ENCODE data around the gene DNAJA4. TPM values are rescaled to one million over a fixed set of nuclear protein-coding genes. Genes with fewer than 3 reads are reported as not detected.

DNAJA4 gene
- total RNA-seq, 2 experiments from 2014 or later, result 47.0 to 48.5 TPM

DNA sequence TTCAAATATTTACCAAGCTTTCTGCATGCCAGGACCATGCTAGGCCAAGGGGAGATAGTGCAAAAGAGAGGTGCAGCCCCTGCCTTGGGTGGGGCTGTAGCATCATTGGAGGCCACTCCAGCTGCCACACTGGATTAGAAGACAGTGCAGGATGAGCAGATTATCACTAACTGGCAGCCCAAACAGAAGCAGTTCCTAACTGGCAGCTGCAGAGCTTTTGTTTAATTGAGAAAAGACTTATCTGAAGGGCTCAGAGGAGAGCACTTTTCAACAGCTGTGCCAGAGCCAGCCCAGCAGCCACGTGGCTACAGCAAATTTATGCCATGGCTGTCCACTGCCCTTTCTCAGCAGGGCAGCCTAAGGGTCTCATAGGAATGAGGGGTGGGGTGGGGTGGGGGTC, 16.5 kb upstream of the DNAJA4 start:
- DNase-seq, result no peak
- no peaks in the 10 kb centered on the region for H3K9me3 Mint-ChIP-seq
- no peaks in the 10 kb centered on the region for H3K4me1 Mint-ChIP-seq (ENCODE audit: low read depth)
- no peak overlapping the region for H3K4me3 Mint-ChIP-seq
- intact Hi-C loops (cut with DNase I, micrococcal nuclease), result no loop called here
- no peak overlapping the region for H3K27ac Mint-ChIP-seq
- no peaks in the 10 kb centered on the region for H3K27me3 Mint-ChIP-seq
- Histone ChIP-seq H3K27ac (ENCODE audit: low read depth in 1 of 2, low read length in 2 of 2) (no peak overlapping the region), H3K9me3 (ENCODE audit: control insufficient read depth in 1 of 2, insufficient read depth in 1 of 2, low read length in 2 of 2) (no peaks in the 10 kb centered on the region), H3K4me3 (ENCODE audit: low read length) (no peak overlapping the region), H3K4me1 (ENCODE audit: insufficient read depth, low read length) (no peaks in the 10 kb centered on the region), H3K27me3 (ENCODE audit: control insufficient read depth in 1 of 2, insufficient read depth in 2 of 2, low read length in 2 of 2) (no peaks in the 10 kb centered on the region), H3K36me3 (ENCODE audit: insufficient read depth, low read length) (no peaks in the 10 kb centered on the region)
- no peak for ATAC-seq (ENCODE audit: poor library complexity)
- H3K36me3 Mint-ChIP-seq (ENCODE audit: low read depth), result no peaks in the 10 kb centered on the region
- TF ChIP-seq, protein P1, sequence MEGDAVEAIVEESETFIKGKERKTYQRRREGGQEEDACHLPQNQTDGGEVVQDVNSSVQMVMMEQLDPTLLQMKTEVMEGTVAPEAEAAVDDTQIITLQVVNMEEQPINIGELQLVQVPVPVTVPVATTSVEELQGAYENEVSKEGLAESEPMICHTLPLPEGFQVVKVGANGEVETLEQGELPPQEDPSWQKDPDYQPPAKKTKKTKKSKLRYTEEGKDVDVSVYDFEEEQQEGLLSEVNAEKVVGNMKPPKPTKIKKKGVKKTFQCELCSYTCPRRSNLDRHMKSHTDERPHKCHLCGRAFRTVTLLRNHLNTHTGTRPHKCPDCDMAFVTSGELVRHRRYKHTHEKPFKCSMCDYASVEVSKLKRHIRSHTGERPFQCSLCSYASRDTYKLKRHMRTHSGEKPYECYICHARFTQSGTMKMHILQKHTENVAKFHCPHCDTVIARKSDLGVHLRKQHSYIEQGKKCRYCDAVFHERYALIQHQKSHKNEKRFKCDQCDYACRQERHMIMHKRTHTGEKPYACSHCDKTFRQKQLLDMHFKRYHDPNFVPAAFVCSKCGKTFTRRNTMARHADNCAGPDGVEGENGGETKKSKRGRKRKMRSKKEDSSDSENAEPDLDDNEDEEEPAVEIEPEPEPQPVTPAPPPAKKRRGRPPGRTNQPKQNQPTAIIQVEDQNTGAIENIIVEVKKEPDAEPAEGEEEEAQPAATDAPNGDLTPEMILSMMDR (IDR thresholded peaks at IDR 0.05), result no peak
- ChIA-PET POLR2A (no interaction called here), CTCF (no interaction called here)

DNA sequence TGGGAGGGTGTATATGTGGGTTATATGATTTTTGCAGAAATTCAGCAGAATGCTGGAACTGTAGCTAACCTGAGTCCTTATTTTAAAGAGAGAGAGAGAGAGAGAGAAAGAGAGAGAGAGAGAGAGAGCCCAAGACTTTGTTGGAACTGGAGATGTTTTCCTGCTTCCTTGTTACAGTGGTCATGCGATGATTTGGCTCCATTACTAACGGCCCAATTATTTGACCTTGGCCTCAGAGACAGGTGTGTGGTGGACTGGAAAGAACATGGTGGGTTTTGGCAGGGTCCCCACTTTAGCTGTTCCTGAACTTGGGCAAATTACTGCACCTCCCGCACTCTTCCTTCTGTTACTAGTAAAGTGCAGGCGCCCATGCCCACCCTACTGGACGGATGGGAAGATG, 15.2 kb upstream of the DNAJA4 start:
- no peak overlapping the region for H3K4me3 Mint-ChIP-seq
- H3K27ac Mint-ChIP-seq, result no peak overlapping the region
- DNase-seq, result no peak
- H3K27me3 Mint-ChIP-seq, result no peaks in the 10 kb centered on the region
- H3K9me3 Mint-ChIP-seq, result no peaks in the 10 kb centered on the region
- intact Hi-C loops (cut with DNase I, micrococcal nuclease), result no loop called here
- Histone ChIP-seq H3K4me3 (ENCODE audit: low read length) (no peak overlapping the region), H3K36me3 (ENCODE audit: insufficient read depth, low read length) (no peaks in the 10 kb centered on the region), H3K9me3 (ENCODE audit: control insufficient read depth in 1 of 2, insufficient read depth in 1 of 2, low read length in 2 of 2) (no peaks in the 10 kb centered on the region), H3K27ac (ENCODE audit: low read depth in 1 of 2, low read length in 2 of 2) (no peak overlapping the region), H3K4me1 (ENCODE audit: insufficient read depth, low read length) (no peaks in the 10 kb centered on the region), H3K27me3 (ENCODE audit: control insufficient read depth in 1 of 2, insufficient read depth in 2 of 2, low read length in 2 of 2) (no peaks in the 10 kb centered on the region)
- ChIA-PET POLR2A (no interaction called here), CTCF (no interaction called here)
- TF ChIP-seq, protein P1 (IDR thresholded peaks at IDR 0.05), result no peak
- H3K4me1 Mint-ChIP-seq (ENCODE audit: low read depth), result no peaks in the 10 kb centered on the region
- H3K36me3 Mint-ChIP-seq (ENCODE audit: low read depth), result no peaks in the 10 kb centered on the region
- ATAC-seq (ENCODE audit: poor library complexity), result no peak

GRCh38 chr15:78251136-78251535, 13.2 kb upstream of the DNAJA4 start:
- TF ChIP-seq, protein P1 (IDR thresholded peaks at IDR 0.05), result no peak
- DNase-seq (no peak), ATAC-seq (ENCODE audit: poor library complexity) (no peak)
- no peak overlapping the region for H3K4me3 Mint-ChIP-seq
- H3K27ac Mint-ChIP-seq, result no peak overlapping the region
- H3K4me1 ChIP-seq (ENCODE audit: insufficient read depth, low read length), result no peaks in the 10 kb centered on the region
- no peaks in the 10 kb centered on the region for H3K4me1 Mint-ChIP-seq (ENCODE audit: low read depth)
- H3K4me3 ChIP-seq (ENCODE audit: low read length), result no peak overlapping the region
- H3K27me3 ChIP-seq (ENCODE audit: control insufficient read depth in 1 of 2, insufficient read depth in 2 of 2, low read length in 2 of 2), result no peaks in the 10 kb centered on the region
- H3K9me3 Mint-ChIP-seq, result no peaks in the 10 kb centered on the region
- ChIA-PET POLR2A (no interaction called here), CTCF (interaction anchor here (0.6 to 0.9 kb wide), 2 partner anchors 8 to 11 kb away, joined by 3 read pairs; no protein-coding TSS in a partner anchor)
- H3K36me3 Mint-ChIP-seq (ENCODE audit: low read depth), result no peaks in the 10 kb centered on the region
- H3K9me3 ChIP-seq (ENCODE audit: control insufficient read depth in 1 of 2, insufficient read depth in 1 of 2, low read length in 2 of 2), result no peaks in the 10 kb centered on the region
- H3K36me3 ChIP-seq (ENCODE audit: insufficient read depth, low read length), result no peaks in the 10 kb centered on the region
- H3K27ac ChIP-seq (ENCODE audit: low read depth in 1 of 2, low read length in 2 of 2), result no peak overlapping the region
- no peaks in the 10 kb centered on the region for H3K27me3 Mint-ChIP-seq
- intact Hi-C loops (cut with DNase I, micrococcal nuclease), result no loop called here
